ENCODE measurements around the gene PLEKHG3. TPM values are rescaled to one million over a fixed set of nuclear protein-coding genes. Genes with fewer than 3 reads are reported as not detected.

The PLEKHG3 gene
- total and polyA plus RNA-seq, 3 donors from 2014 or later: 20.1 to 21.6 (median 20.6) TPM

GRCh38 chr14:64731141-64731581 is 26.9 kb downstream of the PLEKHG3 start:
- Histone ChIP-seq H3K4me1 (no peaks in the 10 kb centered on the region), H3K27ac (no peak overlapping the region), H3K4me3 (no peak overlapping the region), H3K36me3 (ENCODE audit: low read depth, missing control alignments) (no peaks in the 10 kb centered on the region), H3K9me3 (no peaks in the 10 kb centered on the region), H3K27me3 (no peaks in the 10 kb centered on the region)
- intact Hi-C loops (cut with DNase I; ENCODE audit: low total_unique reads): no loop called here
- 89 to 95% methylated on average over 7 to 15 of the region's 15 CpGs for WGBS, 2 donors
- DNase-seq: no peak
- TF ChIP-seq POLR2A (IDR thresholded peaks at IDR 0.05): no peak
- TF ChIP-seq CTCF (IDR thresholded peaks at IDR 0.05): no peak

- Histone ChIP-seq H3K9me3 (no peaks in the 10 kb centered on the region), H3K4me3 (no peak overlapping the region), H3K27me3 (no peaks in the 10 kb centered on the region), H3K36me3 (ENCODE audit: low read depth, missing control alignments) (no peaks in the 10 kb centered on the region), H3K4me1 (no peaks in the 10 kb centered on the region), H3K27ac (no peak overlapping the region)
- TF ChIP-seq CTCF (IDR thresholded peaks at IDR 0.05): no peak
- TF ChIP-seq POLR2A (IDR thresholded peaks at IDR 0.05): no peak
- intact Hi-C loops (cut with DNase I; ENCODE audit: low total_unique reads): no loop called here
- DNase-seq: no peak
- WGBS, 2 donors: 75 to 98% methylated on average over 4 of the region's 4 CpGs
Measured at GRCh38 chr14:64732066-64732465, 27.8 kb downstream of the PLEKHG3 start.

- H3K27ac ChIP-seq: no peak overlapping the region
- H3K4me3 ChIP-seq: no peak overlapping the region
- no peaks in the 10 kb centered on the region for H3K36me3 ChIP-seq (ENCODE audit: low read depth, missing control alignments)
- intact Hi-C loops (cut with DNase I; ENCODE audit: low total_unique reads): no loop called here
- no peaks in the 10 kb centered on the region for H3K27me3 ChIP-seq
- TF ChIP-seq POLR2A (IDR thresholded peaks at IDR 0.05) (no peak), CTCF (IDR thresholded peaks at IDR 0.05) (no peak)
- 96 to 98% methylated on average over 14 of the region's 14 CpGs for WGBS, 2 donors
- no peaks in the 10 kb centered on the region for H3K9me3 ChIP-seq
- no peak for DNase-seq
- H3K4me1 ChIP-seq: no peaks in the 10 kb centered on the region
Measured at GRCh38 chr14:64732536-64733120, 28.4 kb downstream of the PLEKHG3 start.

GRCh38 chr14:64733321-64733720 is 29.1 kb downstream of the PLEKHG3 start:
- H3K4me1 ChIP-seq: no peaks in the 10 kb centered on the region
- 86 to 89% methylated on average over 11 of the region's 11 CpGs for WGBS, 2 donors
- no peak overlapping the region for H3K4me3 ChIP-seq
- H3K27me3 ChIP-seq: no peaks in the 10 kb centered on the region
- DNase-seq: no peak
- TF ChIP-seq POLR2A (IDR thresholded peaks at IDR 0.05) (no peak), CTCF (IDR thresholded peaks at IDR 0.05) (no peak)
- H3K9me3 ChIP-seq: no peaks in the 10 kb centered on the region
- H3K27ac ChIP-seq: no peak overlapping the region
- no peaks in the 10 kb centered on the region for H3K36me3 ChIP-seq (ENCODE audit: low read depth, missing control alignments)
- intact Hi-C loops (cut with DNase I; ENCODE audit: low total_unique reads): no loop called here

GRCh38 chr14:64733899-64734298 is 29.7 kb downstream of the PLEKHG3 start:
- no peak for TF ChIP-seq POLR2A (IDR thresholded peaks at IDR 0.05)
- TF ChIP-seq CTCF (IDR thresholded peaks at IDR 0.05): no peak

More at GRCh38 chr14:64733899-64734298, 29.7 kb downstream of the PLEKHG3 start:
- Histone ChIP-seq H3K36me3 (ENCODE audit: low read depth, missing control alignments) (no peaks in the 10 kb centered on the region), H3K9me3 (no peaks in the 10 kb centered on the region), H3K27me3 (no peaks in the 10 kb centered on the region), H3K27ac (no peak overlapping the region), H3K4me3 (no peak overlapping the region), H3K4me1 (no peaks in the 10 kb centered on the region)
- intact Hi-C loops (cut with DNase I; ENCODE audit: low total_unique reads): no loop called here
- 94 to 95% methylated on average over 1 of the region's 1 CpG for WGBS, 2 donors
- no peak for DNase-seq
